Measurements from ENCODE around the gene DES. TPM values are rescaled to one million over a fixed set of nuclear protein-coding genes. Genes with fewer than 3 reads are reported as not detected.
A peak's percentile ranks its signal among the peaks of the same experiment; 100 is the strongest.

DES gene
- total RNA-seq, 1 experiment from 2014 or later, result not detected

DNA sequence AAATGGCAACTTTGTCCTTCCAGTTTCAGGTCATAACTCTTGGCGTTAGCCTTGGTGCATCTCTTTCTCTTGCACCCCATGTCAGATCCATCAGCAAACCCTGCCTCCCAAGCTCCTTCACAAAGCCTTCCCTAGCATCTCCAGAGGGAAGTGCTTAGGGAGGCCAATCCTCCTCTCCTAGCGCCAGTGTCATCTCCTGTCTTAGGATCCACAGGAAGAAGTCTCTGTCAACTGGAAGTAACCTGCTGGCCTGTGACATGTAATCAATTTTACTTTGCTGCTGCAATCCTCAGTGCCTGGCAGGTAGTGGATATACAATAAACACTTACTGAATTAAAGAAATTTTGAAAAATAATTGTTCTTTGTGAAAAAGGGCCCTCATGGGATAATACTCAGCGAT, 22.6 kb upstream of the DES start:
- H2AFZ ChIP-seq (ENCODE audit: low read length), result no peak overlapping the region
- ChIA-PET POLR2A (ENCODE audit: unreplicated experiment) (no interaction called here), CTCF (no interaction called here)
- H3K4me3 ChIP-seq (ENCODE audit: low read length), result no peak overlapping the region
- no peaks in the 10 kb centered on the region for H3K79me2 ChIP-seq (ENCODE audit: low read length)
- H3K27me3 ChIP-seq (ENCODE audit: low read length), result no peaks in the 10 kb centered on the region
- H3K9me2 ChIP-seq (replicated peaks; ENCODE audit: low read length), result no peaks in the 10 kb centered on the region
- no peak overlapping the region for H3K4me2 ChIP-seq (ENCODE audit: low read length)
- no peak for DNase-seq
- no peaks in the 10 kb centered on the region for H3K9me3 ChIP-seq (ENCODE audit: low read length)
- no peaks in the 10 kb centered on the region for H4K20me1 ChIP-seq (ENCODE audit: low read length)
- H3K36me3 ChIP-seq (ENCODE audit: low read depth, low read length), result no peaks in the 10 kb centered on the region
- no peak for TF ChIP-seq EZH2 (IDR thresholded peaks at IDR 0.05; ENCODE audit: low read length, unreplicated experiment)
- TF ChIP-seq, protein P1, sequence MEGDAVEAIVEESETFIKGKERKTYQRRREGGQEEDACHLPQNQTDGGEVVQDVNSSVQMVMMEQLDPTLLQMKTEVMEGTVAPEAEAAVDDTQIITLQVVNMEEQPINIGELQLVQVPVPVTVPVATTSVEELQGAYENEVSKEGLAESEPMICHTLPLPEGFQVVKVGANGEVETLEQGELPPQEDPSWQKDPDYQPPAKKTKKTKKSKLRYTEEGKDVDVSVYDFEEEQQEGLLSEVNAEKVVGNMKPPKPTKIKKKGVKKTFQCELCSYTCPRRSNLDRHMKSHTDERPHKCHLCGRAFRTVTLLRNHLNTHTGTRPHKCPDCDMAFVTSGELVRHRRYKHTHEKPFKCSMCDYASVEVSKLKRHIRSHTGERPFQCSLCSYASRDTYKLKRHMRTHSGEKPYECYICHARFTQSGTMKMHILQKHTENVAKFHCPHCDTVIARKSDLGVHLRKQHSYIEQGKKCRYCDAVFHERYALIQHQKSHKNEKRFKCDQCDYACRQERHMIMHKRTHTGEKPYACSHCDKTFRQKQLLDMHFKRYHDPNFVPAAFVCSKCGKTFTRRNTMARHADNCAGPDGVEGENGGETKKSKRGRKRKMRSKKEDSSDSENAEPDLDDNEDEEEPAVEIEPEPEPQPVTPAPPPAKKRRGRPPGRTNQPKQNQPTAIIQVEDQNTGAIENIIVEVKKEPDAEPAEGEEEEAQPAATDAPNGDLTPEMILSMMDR (conservative IDR thresholded peaks at IDR 0.05; ENCODE audit: low read depth, low read length), result no peak
- no peak for TF ChIP-seq EZH2phosphoT487 (IDR thresholded peaks at IDR 0.05; ENCODE audit: borderline replicate concordance, low read length)
- intact Hi-C loops (cut with micrococcal nuclease), result no loop called here
- peaks cover 7% of the 10 kb centered on the region for H3F3A ChIP-seq (ENCODE audit: low read length, unreplicated experiment)
- no TSS peak for BruUV-seq (replicated peaks)
- no peak overlapping the region for H3K9ac ChIP-seq (ENCODE audit: low read length)
- no peak for ATAC-seq
- no peak overlapping the region for H3K27ac ChIP-seq (ENCODE audit: low read length)
- H3K4me1 ChIP-seq (ENCODE audit: insufficient read depth, low read length), result peaks cover 33% of the 10 kb centered on the region

DNA sequence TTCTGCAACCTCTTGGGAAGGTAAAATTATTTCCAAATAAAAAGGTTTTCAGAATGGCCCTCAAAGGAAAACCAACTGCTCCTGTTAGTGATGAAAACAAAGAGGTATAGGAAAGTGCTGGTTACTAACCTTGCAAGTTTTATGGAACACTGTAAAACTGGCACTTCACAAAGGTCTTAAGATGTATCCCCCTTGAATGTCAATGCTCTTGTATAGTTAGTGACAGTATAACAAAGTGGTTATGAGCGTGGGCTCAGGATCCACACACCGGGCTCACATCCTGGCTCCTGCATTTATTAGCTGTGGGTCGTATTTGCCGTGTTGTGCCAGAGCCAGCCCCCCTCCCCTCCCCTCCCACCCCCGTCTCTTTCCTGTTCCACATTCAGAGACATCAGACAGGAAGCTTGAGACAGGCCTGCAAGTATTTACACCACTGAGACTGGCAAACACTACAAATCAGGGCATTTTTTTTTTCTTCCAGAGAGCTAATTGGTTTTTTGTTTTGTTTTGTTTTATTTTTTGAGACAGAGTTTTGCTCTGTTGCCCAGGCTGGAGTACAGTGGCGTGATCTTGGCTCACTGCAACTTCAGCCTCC, 21.2 kb upstream of the DES start:
- ChIA-PET CTCF (no interaction called here), POLR2A (ENCODE audit: unreplicated experiment) (no interaction called here)
- Histone ChIP-seq H3K9ac (ENCODE audit: low read length) (no peak overlapping the region), H3K79me2 (ENCODE audit: low read length) (no peaks in the 10 kb centered on the region), H3K27ac (ENCODE audit: low read length) (no peak overlapping the region), H3K9me3 (ENCODE audit: low read length) (no peaks in the 10 kb centered on the region), H3K4me3 (ENCODE audit: low read length) (no peak overlapping the region), H3F3A (ENCODE audit: low read length, unreplicated experiment) (peaks cover 7% of the 10 kb centered on the region), H4K20me1 (ENCODE audit: low read length) (no peaks in the 10 kb centered on the region), H2AFZ (ENCODE audit: low read length) (no peak overlapping the region), H3K4me2 (ENCODE audit: low read length) (no peak overlapping the region), H3K4me1 (ENCODE audit: insufficient read depth, low read length) (peaks cover 36% of the 10 kb centered on the region), H3K36me3 (ENCODE audit: low read depth, low read length) (no peaks in the 10 kb centered on the region), H3K9me2 (replicated peaks; ENCODE audit: low read length) (no peaks in the 10 kb centered on the region), H3K27me3 (ENCODE audit: low read length) (no peaks in the 10 kb centered on the region)
- no TSS peak for BruUV-seq (replicated peaks)
- ATAC-seq, result no peak; the same call in 1 of the 2 replicates
- DNase-seq, result no peak
- intact Hi-C loops (cut with micrococcal nuclease), result no loop called here
- TF ChIP-seq, protein P1 (conservative IDR thresholded peaks at IDR 0.05; ENCODE audit: low read depth, low read length), result no peak
- TF ChIP-seq EZH2 (IDR thresholded peaks at IDR 0.05; ENCODE audit: low read length, unreplicated experiment) (no peak), EZH2phosphoT487 (IDR thresholded peaks at IDR 0.05; ENCODE audit: borderline replicate concordance, low read length) (no peak)

DNA sequence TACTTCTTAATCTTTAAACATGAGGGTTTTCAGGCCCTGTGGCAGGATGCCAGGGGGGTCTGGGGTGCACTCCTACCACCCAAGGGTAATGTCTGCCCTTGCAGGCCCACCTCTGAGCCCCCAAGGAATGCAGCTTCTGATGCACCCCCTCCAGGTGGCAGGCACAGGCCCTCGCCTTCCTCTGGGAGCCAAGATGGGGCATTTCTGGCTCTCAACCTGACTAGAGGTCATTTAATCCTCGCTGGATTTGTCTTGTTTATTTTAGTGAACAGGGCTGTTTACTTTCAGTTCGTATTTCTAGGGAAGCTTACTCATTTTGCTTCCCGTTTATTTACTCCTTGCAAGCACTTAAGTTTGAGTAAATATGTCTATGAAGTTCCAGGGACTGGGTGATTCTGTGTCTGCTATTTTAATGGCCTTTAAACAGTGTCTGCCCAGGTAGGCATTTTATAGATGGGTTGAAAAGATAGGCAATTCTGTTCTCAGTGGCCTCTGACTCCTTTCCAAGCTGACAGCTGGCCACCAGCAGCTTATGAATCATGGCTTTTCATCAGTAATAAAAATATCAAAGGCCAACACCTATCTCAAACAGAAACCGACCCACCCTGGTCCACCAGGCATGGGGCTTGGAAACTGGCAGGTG, 19.3 kb upstream of the DES start:
- TF ChIP-seq, protein P1 (conservative IDR thresholded peaks at IDR 0.05; ENCODE audit: low read depth, low read length), result no peak
- TF ChIP-seq EZH2 (IDR thresholded peaks at IDR 0.05; ENCODE audit: low read length, unreplicated experiment) (no peak), EZH2phosphoT487 (IDR thresholded peaks at IDR 0.05; ENCODE audit: borderline replicate concordance, low read length) (no peak)
- Histone ChIP-seq H3F3A (ENCODE audit: low read length, unreplicated experiment) (peaks cover 7% of the 10 kb centered on the region), H3K79me2 (ENCODE audit: low read length) (no peaks in the 10 kb centered on the region), H3K4me2 (ENCODE audit: low read length) (peak overlapping the region; percentile 83), H3K9me3 (ENCODE audit: low read length) (no peaks in the 10 kb centered on the region), H2AFZ (ENCODE audit: low read length) (no peak overlapping the region), H3K27ac (ENCODE audit: low read length) (peak overlapping the region; percentile 85), H3K36me3 (ENCODE audit: low read depth, low read length) (no peaks in the 10 kb centered on the region), H4K20me1 (ENCODE audit: low read length) (no peaks in the 10 kb centered on the region), H3K4me3 (ENCODE audit: low read length) (peak overlapping the region; percentile 37; the same call in 1 of the 2 replicates), H3K27me3 (ENCODE audit: low read length) (no peaks in the 10 kb centered on the region), H3K9ac (ENCODE audit: low read length) (peak overlapping the region; percentile 31; the same call in 1 of the 2 replicates), H3K9me2 (replicated peaks; ENCODE audit: low read length) (no peaks in the 10 kb centered on the region), H3K4me1 (ENCODE audit: insufficient read depth, low read length) (peaks cover 42% of the 10 kb centered on the region)
- ChIA-PET POLR2A (ENCODE audit: unreplicated experiment) (interaction anchor here (0.6 kb wide), 1 partner anchor 37 kb away, joined by 4 read pairs; no protein-coding TSS in a partner anchor), CTCF (interaction anchor here (0.7 to 1.4 kb wide), 4 partner anchors 11 to 131 kb away, joined by 3 to 13 read pairs (median 8); partner anchors contain the start of gene DNPEP)
- intact Hi-C loops (cut with micrococcal nuclease), result no loop called here
- DNase-seq, result peak; percentile 88
- ATAC-seq, result peak; percentile 89
- BruUV-seq (replicated peaks), result no TSS peak
